DLD1 (cell line): ENCODE results near the gene SPEM1.

Source experiments
- in situ Hi-C: cut with HindIII; loops from 2 replicates; pipeline ENCODE4 v1.10.0; 2017; ENCODE audit warnings: low sequenced_read_pairs

Gene SPEM1

GRCh38 chr17:7417056-7417655, 3.0 kb upstream of the SPEM1 start:
- in situ Hi-C loops: no loop called here

GRCh38 chr17:7418472-7419152, 1.5 kb upstream of the SPEM1 start:
- in situ Hi-C loops: no loop called here

- in situ Hi-C loops: no loop called here
These were observed 1.1 kb downstream of the SPEM1 start for GRCh38 chr17:7421186-7421585.

GRCh38 chr17:7423679-7424078, 3.6 kb downstream of the SPEM1 start:
- in situ Hi-C loops: no loop called here

GRCh38 chr17:7425316-7425715, 5.2 kb downstream of the SPEM1 start, which contains the start of gene SPEM2:
TSS of gene SPEM2 (plus strand) at chr17:7425616. CDS start at chr17:7425689, 73 bp downstream.
- in situ Hi-C loops: no loop called here

- in situ Hi-C loops: no loop called here
These were observed 5.6 kb downstream of the SPEM1 start for GRCh38 chr17:7425756-7426155.

GRCh38 chr17:7426203-7426863, 6.2 kb downstream of the SPEM1 start:
- in situ Hi-C loops: no loop called here

- in situ Hi-C loops: no loop called here
These were observed 6.9 kb downstream of the SPEM1 start for GRCh38 chr17:7426896-7427489.

GRCh38 chr17:7427549-7427948, 7.4 kb downstream of the SPEM1 start:
- in situ Hi-C loops: no loop called here

GRCh38 chr17:7428557-7428956, 8.4 kb downstream of the SPEM1 start, which contains the start of gene SPEM3:
TSS of gene SPEM3 (plus strand) at chr17:7428857. CDS start at chr17:7428903, 46 bp downstream.
- in situ Hi-C loops: no loop called here

GRCh38 chr17:7429722-7430121, 9.6 kb downstream of the SPEM1 start:
- in situ Hi-C loops: no loop called here

- in situ Hi-C loops: no loop called here
These were observed 11.1 kb downstream of the SPEM1 start for GRCh38 chr17:7431231-7431630.

- in situ Hi-C loops: no loop called here
These were observed 12.2 kb downstream of the SPEM1 start for GRCh38 chr17:7432296-7432695.

GRCh38 chr17:7435676-7436555, 15.8 kb downstream of the SPEM1 start:
- in situ Hi-C loops: no loop called here

- in situ Hi-C loops: no loop called here
These were observed 16.6 kb downstream of the SPEM1 start for GRCh38 chr17:7436556-7437368.

- in situ Hi-C loops: no loop called here
These were observed 17.3 kb downstream of the SPEM1 start for GRCh38 chr17:7437369-7437863.

GRCh38 chr17:7437950-7438614, 18.0 kb downstream of the SPEM1 start:
- in situ Hi-C loops: no loop called here

- in situ Hi-C loops: no loop called here
These were observed 18.7 kb downstream of the SPEM1 start for GRCh38 chr17:7438656-7439460.
